GM13977 (cell line): ENCODE data around the gene PALB2.
A peak's percentile ranks its signal among the peaks of the same experiment; 100 is the strongest.
"Not testable (repeated sequence)": the region's sequence is repeated elsewhere in the genome, so short reads cannot be mapped to it uniquely, and the experiment has no call there.

Experiments used
- DNase-seq: peaks from one replicate; pipeline ENCODE4 v3.0.0; 2012; ENCODE audit warnings: low spot score
- in situ Hi-C: fragments of 300-500 bp; cut with MboI; formaldehyde crosslinking; loops from one replicate; pipeline ENCODE4 v1.12.0; 2022; ENCODE audit warnings: low sequenced_read_pairs, low pct_unique_long_range_greater_than_20kb, mixed read lengths, inconsistent platforms; ENCODE audit not compliant: unreplicated experiment
- TF ChIP-seq, protein P1 (sequence below): IDR thresholded peaks from 2 replicates; pipeline ENCODE4 v1.5.1; 2012; ENCODE audit warnings: mild to moderate bottlenecking, control low read depth; ENCODE audit not compliant: insufficient read depth; ENCODE audit errors: extremely low read depth, missing control alignments

The PALB2 gene

GRCh38 chr16:23615805-23616204 lies 25.3 kb downstream of the PALB2 start:
- no peak for DNase-seq
- in situ Hi-C loops: no loop called here
- TF ChIP-seq, protein P1, sequence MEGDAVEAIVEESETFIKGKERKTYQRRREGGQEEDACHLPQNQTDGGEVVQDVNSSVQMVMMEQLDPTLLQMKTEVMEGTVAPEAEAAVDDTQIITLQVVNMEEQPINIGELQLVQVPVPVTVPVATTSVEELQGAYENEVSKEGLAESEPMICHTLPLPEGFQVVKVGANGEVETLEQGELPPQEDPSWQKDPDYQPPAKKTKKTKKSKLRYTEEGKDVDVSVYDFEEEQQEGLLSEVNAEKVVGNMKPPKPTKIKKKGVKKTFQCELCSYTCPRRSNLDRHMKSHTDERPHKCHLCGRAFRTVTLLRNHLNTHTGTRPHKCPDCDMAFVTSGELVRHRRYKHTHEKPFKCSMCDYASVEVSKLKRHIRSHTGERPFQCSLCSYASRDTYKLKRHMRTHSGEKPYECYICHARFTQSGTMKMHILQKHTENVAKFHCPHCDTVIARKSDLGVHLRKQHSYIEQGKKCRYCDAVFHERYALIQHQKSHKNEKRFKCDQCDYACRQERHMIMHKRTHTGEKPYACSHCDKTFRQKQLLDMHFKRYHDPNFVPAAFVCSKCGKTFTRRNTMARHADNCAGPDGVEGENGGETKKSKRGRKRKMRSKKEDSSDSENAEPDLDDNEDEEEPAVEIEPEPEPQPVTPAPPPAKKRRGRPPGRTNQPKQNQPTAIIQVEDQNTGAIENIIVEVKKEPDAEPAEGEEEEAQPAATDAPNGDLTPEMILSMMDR: no peak

- TF ChIP-seq, protein P1: no peak
- in situ Hi-C loops: no loop called here
- no peak for DNase-seq
Observed at GRCh38 chr16:23611936-23612335, 29.2 kb downstream of the PALB2 start.

DNA sequence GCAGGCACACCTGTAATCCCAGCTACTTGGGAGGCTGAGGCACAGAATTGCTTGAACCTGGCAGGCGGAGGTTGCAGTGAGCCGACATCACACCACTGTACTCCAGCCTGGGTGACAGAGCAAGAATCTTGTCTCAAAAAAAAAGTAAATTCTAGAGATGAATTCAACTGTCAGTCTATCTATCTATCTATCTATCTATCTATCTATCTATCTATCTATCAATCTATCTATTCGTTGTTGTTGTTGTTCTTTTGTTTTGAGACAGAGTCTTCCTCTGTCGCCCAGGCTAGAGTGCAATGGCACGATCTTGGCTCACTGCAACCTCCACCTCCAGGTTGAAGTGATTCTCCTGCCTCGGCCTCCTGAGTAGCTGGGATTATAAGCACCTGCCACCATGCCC lies 30.2 kb downstream of the PALB2 start:
- in situ Hi-C loops, DNase-seq: not testable (repeated sequence)

- in situ Hi-C loops: no loop called here
- TF ChIP-seq, protein P1: no peak
- no peak for DNase-seq
Observed at GRCh38 chr16:23609929-23610328, 31.2 kb downstream of the PALB2 start.

DNA sequence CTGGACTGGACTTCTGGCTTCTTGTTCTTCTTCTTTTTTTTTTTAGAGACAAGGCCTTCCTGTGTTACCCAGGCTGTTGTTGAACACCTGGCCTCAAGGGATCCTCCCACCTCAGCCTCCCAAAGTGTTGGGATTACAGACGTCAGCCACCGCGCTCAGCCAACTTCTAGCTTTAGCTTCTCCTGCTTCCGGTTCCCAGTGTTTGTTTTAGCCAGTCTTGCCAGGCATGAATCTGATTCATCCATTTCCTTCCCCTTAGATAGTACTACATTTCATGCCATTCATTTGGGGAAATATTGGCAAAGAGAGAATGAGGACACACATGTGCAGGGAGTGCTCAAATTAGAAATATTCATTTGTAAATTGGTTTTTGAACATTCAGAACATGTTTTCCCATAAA lies 32.9 kb downstream of the PALB2 start:
- no peak for DNase-seq
- TF ChIP-seq, protein P1: no peak
- in situ Hi-C loops: no loop called here

DNA sequence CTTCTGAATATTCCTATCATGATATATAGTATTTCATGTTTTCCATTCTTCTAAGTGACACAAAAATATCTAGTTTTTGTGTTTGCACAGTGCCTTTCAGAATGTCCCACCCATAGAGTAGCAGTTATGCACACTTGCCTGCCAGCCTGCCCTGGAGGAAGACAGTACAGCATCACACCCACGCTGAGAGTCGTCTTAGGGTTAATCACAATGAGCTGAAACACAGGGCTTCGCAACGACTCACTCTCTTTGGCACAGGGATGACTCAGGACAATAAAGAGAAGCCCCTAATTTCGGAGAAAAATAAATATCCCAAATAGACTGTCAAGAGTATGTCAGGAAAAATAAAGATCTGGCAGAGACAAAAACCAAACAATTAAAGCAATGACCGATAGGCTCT lies 33.4 kb downstream of the PALB2 start:
- DNase-seq: no peak
- TF ChIP-seq, protein P1: no peak
- in situ Hi-C loops: no loop called here

GRCh38 chr16:23597003-23597756 lies 43.9 kb downstream of the PALB2 start:
- in situ Hi-C loops: no loop called here
- peak; percentile 59 for DNase-seq
- TF ChIP-seq, protein P1: peak; percentile 56
